H9 (cell line): ENCODE results near the gene CEP68. TPM values are rescaled to one million over a fixed set of nuclear protein-coding genes. Genes with fewer than 3 reads are reported as not detected.

Experiments used
- DNase-seq: peaks from one replicate; pipeline ENCODE4 v3.0.0-alpha.2; 2017
- H2AFZ ChIP-seq: one replicate; pipeline ENCODE4 v1.6.1; 2013; ENCODE audit warnings: mild to moderate bottlenecking, low read length, control low read depth, moderate library complexity
- H2AK5ac ChIP-seq: 2 replicates; pipeline ENCODE4 v1.6.1; 2013; ENCODE audit warnings: low read length, control low read depth, mixed read lengths; ENCODE audit not compliant: insufficient read length
- H2BK120ac ChIP-seq: one replicate; pipeline ENCODE4 v1.6.1; 2013; ENCODE audit warnings: low read depth, mild to moderate bottlenecking, low read length, control low read depth, inconsistent platforms; ENCODE audit not compliant: poor library complexity, severe bottlenecking
- H2BK12ac ChIP-seq: 2 replicates; pipeline ENCODE4 v1.6.1; 2013; ENCODE audit warnings: low read length, control low read depth, mixed read lengths, low read depth; ENCODE audit not compliant: insufficient read length
- H2BK15ac ChIP-seq: 2 replicates; pipeline ENCODE4 v1.6.1; 2013; ENCODE audit warnings: low read depth, low read length, control low read depth
- H2BK20ac ChIP-seq: one replicate; pipeline ENCODE4 v1.6.1; 2013; ENCODE audit warnings: low read depth, mild to moderate bottlenecking, low read length, control low read depth, inconsistent platforms; ENCODE audit not compliant: poor library complexity, severe bottlenecking
- H2BK5ac ChIP-seq: 2 replicates; pipeline ENCODE4 v1.6.1; 2013; ENCODE audit warnings: low read length, control low read depth, mixed read lengths; ENCODE audit not compliant: insufficient read length
- H3K14ac ChIP-seq: 2 replicates; pipeline ENCODE4 v1.6.1; 2013; ENCODE audit warnings: low read length, control low read depth; ENCODE audit not compliant: insufficient read depth
- H3K18ac ChIP-seq: 2 replicates; pipeline ENCODE4 v1.6.1; 2013; ENCODE audit warnings: low read depth, mild to moderate bottlenecking, mixed read lengths, low read length, control low read depth; ENCODE audit not compliant: insufficient read length
- H3K23ac ChIP-seq: 2 replicates; pipeline ENCODE4 v1.6.1; 2013; ENCODE audit warnings: low read length, control low read depth, mixed read lengths, low read depth; ENCODE audit not compliant: insufficient read length
- H3K23me2 ChIP-seq: 2 replicates; pipeline ENCODE4 v1.6.1; 2013; ENCODE audit warnings: low read depth, mild to moderate bottlenecking, mixed read lengths, low read length, control low read depth; ENCODE audit not compliant: insufficient read length, poor library complexity, severe bottlenecking
- H3K27ac ChIP-seq: 2 replicates; pipeline ENCODE4 v1.5.1; 2013; ENCODE audit warnings: low read length, control low read depth, mixed read lengths, low read depth; ENCODE audit not compliant: insufficient read length
- H3K27me3 ChIP-seq: 2 replicates; pipeline ENCODE4 v1.6.1; 2013; ENCODE audit warnings: low read length, control low read depth, inconsistent platforms; ENCODE audit not compliant: insufficient read depth
- H3K4ac ChIP-seq: 2 replicates; pipeline ENCODE4 v1.6.1; 2013; ENCODE audit warnings: low read depth, mild to moderate bottlenecking, control low read depth, inconsistent platforms, low read length, moderate library complexity
- H3K4me1 ChIP-seq: 2 replicates; pipeline ENCODE4 v1.6.1; 2013; ENCODE audit warnings: low read length, control low read depth, inconsistent platforms; ENCODE audit not compliant: insufficient read depth
- H3K4me2 ChIP-seq: 2 replicates; pipeline ENCODE4 v1.6.1; 2013; ENCODE audit warnings: low read length, control low read depth, mixed read lengths; ENCODE audit not compliant: insufficient read length, insufficient read depth
- H3K56ac ChIP-seq: 2 replicates; pipeline ENCODE4 v1.6.1; 2013; ENCODE audit warnings: low read depth, mild to moderate bottlenecking, mixed read lengths, low read length, control low read depth; ENCODE audit not compliant: insufficient read length
- H3K79me1 ChIP-seq: 2 replicates; pipeline ENCODE4 v1.6.1; 2013; ENCODE audit warnings: low read depth, mild to moderate bottlenecking, moderate library complexity, low read length, control low read depth, inconsistent platforms; ENCODE audit not compliant: insufficient read depth, poor library complexity, severe bottlenecking
- H3K79me2 ChIP-seq: 2 replicates; pipeline ENCODE4 v1.6.1; 2013; ENCODE audit warnings: low read length, control low read depth, inconsistent platforms; ENCODE audit not compliant: insufficient read depth
- H3K9ac ChIP-seq: 2 replicates; pipeline ENCODE4 v1.6.1; 2013; ENCODE audit warnings: low read length, control low read depth, mixed read lengths; ENCODE audit not compliant: insufficient read length; ENCODE audit errors: extremely low read depth
- H3K9me3 ChIP-seq: one replicate; pipeline ENCODE4 v1.6.1; 2013; ENCODE audit warnings: low read depth, low read length, inconsistent platforms; ENCODE audit not compliant: control insufficient read depth
- H3T11ph ChIP-seq: one replicate; pipeline ENCODE4 v1.6.1; 2013; ENCODE audit warnings: mild to moderate bottlenecking, low read length, control low read depth, inconsistent platforms
- H4K20me1 ChIP-seq: one replicate; pipeline ENCODE4 v1.6.1; 2013; ENCODE audit not compliant: control insufficient read depth, insufficient read length, insufficient read depth
- H4K5ac ChIP-seq: 2 replicates; pipeline ENCODE4 v1.6.1; 2013; ENCODE audit warnings: low read depth, mild to moderate bottlenecking, mixed read lengths, low read length, control low read depth; ENCODE audit not compliant: insufficient read length
- H4K8ac ChIP-seq: replicated peaks from 2 replicates; pipeline ENCODE4 v1.6.1; 2013; ENCODE audit warnings: low read length, control low read depth, mixed read lengths, low read depth; ENCODE audit not compliant: insufficient read length
- H4K91ac ChIP-seq: 2 replicates; pipeline ENCODE4 v1.6.1; 2013; ENCODE audit warnings: low read depth, mild to moderate bottlenecking, moderate library complexity, mixed read lengths, low read length, control low read depth; ENCODE audit not compliant: insufficient read length
- H3K27ac Mint-ChIP-seq, 3 experiments: 2 replicates in 2 of 3; 3 replicates in 1 of 3; pipeline ENCODE4 v1.8.0; 2020 to 2021; ENCODE audit warnings: mixed read lengths in 3 of 3, mild to moderate bottlenecking in 1 of 3, moderate library complexity in 1 of 3
- H3K27me3 Mint-ChIP-seq: 2 replicates; pipeline ENCODE4 v1.8.0; 2021; ENCODE audit warnings: low read depth, mild to moderate bottlenecking, moderate library complexity, mixed read lengths
- H3K36me3 Mint-ChIP-seq, 3 experiments: 2 replicates in 2 of 3; 3 replicates in 1 of 3; pipeline ENCODE4 v1.8.0; 2020 to 2021; ENCODE audit warnings: low read depth in 3 of 3, mixed read lengths in 3 of 3; ENCODE audit not compliant: insufficient read depth in 1 of 3
- H3K4me1 Mint-ChIP-seq, 2 experiments: 2 replicates each; pipeline ENCODE4 v1.8.0; 2020; ENCODE audit warnings: mixed read lengths in 2 of 2
- H3K4me3 Mint-ChIP-seq, 2 experiments: 2 replicates in 1 of 2; 3 replicates in 1 of 2; pipeline ENCODE4 v1.8.0; 2020 to 2021; ENCODE audit warnings: mild to moderate bottlenecking in 2 of 2, mixed read lengths in 2 of 2, moderate library complexity in 1 of 2
- H3K9me3 Mint-ChIP-seq, 2 experiments: 2 replicates in 1 of 2; 3 replicates in 1 of 2; pipeline ENCODE4 v1.8.0; 2020; ENCODE audit warnings: mild to moderate bottlenecking in 2 of 2, mixed read lengths in 2 of 2, moderate library complexity in 1 of 2
- CTCF ChIP-seq: fragments of 200-600 bp; sonication (generic); conservative IDR thresholded peaks from 3 replicates; pipeline ENCODE4 v1.8.0; 2021; ENCODE audit warnings: antibody characterized with exemption, mild to moderate bottlenecking
- WGBS: extraction: QIAGEN DNeasy Blood & Tissue Kit; methylation state at CpG from one replicate; pipeline ENCODE4 v1.1.7; 2013; ENCODE audit warnings: missing lambda C conversion rate, low lambda C conversion rate, mixed read lengths; ENCODE audit not compliant: insufficient read length; ENCODE audit errors: extremely low coverage; 5-methylcytosine and 5-hydroxymethylcytosine counted together
- total RNA-seq: library from RNA; stranded (reverse); gene quantifications from 2 replicates; pipeline ENCODE4 v1.2.1, GENCODE V29; 2021

The CEP68 gene
- total RNA-seq, 1 experiment from 2014 or later: 20.2 TPM

- no peak overlapping the region for H3T11ph ChIP-seq
- H3K4ac ChIP-seq: no peak overlapping the region
- Mint-ChIP-seq H3K36me3 (peaks cover 0 to 2% (median 0%) of the 10 kb centered on the region in 3 experiments; a peak in 2 of 7 replicates), H3K27me3 (no peaks in the 10 kb centered on the region), H3K4me1 (peaks cover 0 to 6% of the 10 kb centered on the region in 2 experiments; a peak in 1 of 4 replicates), H3K27ac (no peak overlapping the region; a peak in 1 of 7 replicates), H3K9me3 (no peaks in the 10 kb centered on the region), H3K4me3 (no peak overlapping the region)
- no peaks in the 10 kb centered on the region for H3K27me3 ChIP-seq
- no peak overlapping the region for H4K5ac ChIP-seq
- H3K4me2 ChIP-seq: no peak overlapping the region
- H3K27ac ChIP-seq: no peak overlapping the region
- H2BK5ac ChIP-seq: no peak overlapping the region
- WGBS: no CpG with 5 or more reads among the region's 4 CpGs
- H3K56ac ChIP-seq: no peak overlapping the region
- H4K91ac ChIP-seq: no peak overlapping the region
- H3K9ac ChIP-seq: no peak overlapping the region
- TF ChIP-seq CTCF: no peak
- DNase-seq: no peak
- H3K9me3 ChIP-seq: no peaks in the 10 kb centered on the region
- H3K79me2 ChIP-seq: no peaks in the 10 kb centered on the region
- no peaks in the 10 kb centered on the region for H3K4me1 ChIP-seq
- H2AK5ac ChIP-seq: no peak overlapping the region
- no peaks in the 10 kb centered on the region for H3K79me1 ChIP-seq
- H4K20me1 ChIP-seq: no peaks in the 10 kb centered on the region
- no peak overlapping the region for H3K18ac ChIP-seq
- H3K23ac ChIP-seq: no peak overlapping the region
- no peak overlapping the region for H2BK15ac ChIP-seq
- no peak overlapping the region for H4K8ac ChIP-seq
- H3K14ac ChIP-seq: no peak overlapping the region
- H3K23me2 ChIP-seq: no peaks in the 10 kb centered on the region
- H2BK12ac ChIP-seq: no peak overlapping the region
- no peak overlapping the region for H2AFZ ChIP-seq
- no peak overlapping the region for H2BK120ac ChIP-seq
- no peak overlapping the region for H2BK20ac ChIP-seq
Measured at GRCh38 chr2:65021709-65022108, 34.5 kb upstream of the CEP68 start.
